ENCODE data around the gene MAP4. TPM values are rescaled to one million over a fixed set of nuclear protein-coding genes. Genes with fewer than 3 reads are reported as not detected.

Gene MAP4
- total and polyA plus RNA-seq, 2 of the 13 experiments (the other 11 are each of a cell fraction or from before 2014, with no cell fraction given), result 33.1 to 38.7 TPM

GRCh38 chr3:47824541-47825473, 191.4 kb downstream of the MAP4 start (continued):
- TF ChIP-seq ZBTB49 (CRISPR knock-in tag; IDR thresholded peaks at IDR 0.05; ENCODE audit: borderline replicate concordance) (no peak; the same call in 1 of the 2 replicates), MYPOP (CRISPR knock-in tag; IDR thresholded peaks at IDR 0.05) (0 out of 2 replicates have a peak, but pooled peaks have one; percentile 28), HDAC6 (IDR thresholded peaks at IDR 0.05; ENCODE audit: low read depth, low read length) (no peak), PPARG (CRISPR knock-in tag; conservative IDR thresholded peaks at IDR 0.05) (peak; percentile 73), ZNF160 (CRISPR knock-in tag; IDR thresholded peaks at IDR 0.05) (no peak; the same call in 1 of the 2 replicates), KAT2B (IDR thresholded peaks at IDR 0.05; ENCODE audit: borderline replicate concordance, low read depth, low read length) (no peak), FOXK1 (CRISPR knock-in tag; IDR thresholded peaks at IDR 0.05; ENCODE audit: borderline replicate concordance, low read depth) (peak; percentile 33; the same call in 1 of the 2 replicates), PRDM15 (CRISPR knock-in tag; IDR thresholded peaks at IDR 0.05) (no peak), ZMAT3 (CRISPR knock-in tag; conservative IDR thresholded peaks at IDR 0.05) (peak; percentile 98), ZNF619 (CRISPR knock-in tag; IDR thresholded peaks at IDR 0.05) (peak; percentile 91; the same call in 1 of the 2 replicates), SRY (CRISPR knock-in tag; IDR thresholded peaks at IDR 0.05) (peak; percentile 73; the same call in 1 of the 2 replicates), IRF2 (CRISPR knock-in tag; IDR thresholded peaks at IDR 0.05) (peak; percentile 51; the same call in 1 of the 2 replicates)
- TF ChIP-seq, protein P1, sequence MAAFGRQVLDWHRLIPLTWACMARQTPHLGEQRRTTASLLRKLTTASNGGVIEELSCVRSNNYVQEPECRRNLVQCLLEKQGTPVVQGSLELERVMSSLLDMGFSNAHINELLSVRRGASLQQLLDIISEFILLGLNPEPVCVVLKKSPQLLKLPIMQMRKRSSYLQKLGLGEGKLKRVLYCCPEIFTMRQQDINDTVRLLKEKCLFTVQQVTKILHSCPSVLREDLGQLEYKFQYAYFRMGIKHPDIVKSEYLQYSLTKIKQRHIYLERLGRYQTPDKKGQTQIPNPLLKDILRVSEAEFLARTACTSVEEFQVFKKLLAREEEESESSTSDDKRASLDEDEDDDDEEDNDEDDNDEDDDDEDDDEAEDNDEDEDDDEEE (CRISPR knock-in tag; IDR thresholded peaks at IDR 0.05), result peak; percentile 44; the same call in 1 of the 2 replicates
- TF ChIP-seq, protein P2, sequence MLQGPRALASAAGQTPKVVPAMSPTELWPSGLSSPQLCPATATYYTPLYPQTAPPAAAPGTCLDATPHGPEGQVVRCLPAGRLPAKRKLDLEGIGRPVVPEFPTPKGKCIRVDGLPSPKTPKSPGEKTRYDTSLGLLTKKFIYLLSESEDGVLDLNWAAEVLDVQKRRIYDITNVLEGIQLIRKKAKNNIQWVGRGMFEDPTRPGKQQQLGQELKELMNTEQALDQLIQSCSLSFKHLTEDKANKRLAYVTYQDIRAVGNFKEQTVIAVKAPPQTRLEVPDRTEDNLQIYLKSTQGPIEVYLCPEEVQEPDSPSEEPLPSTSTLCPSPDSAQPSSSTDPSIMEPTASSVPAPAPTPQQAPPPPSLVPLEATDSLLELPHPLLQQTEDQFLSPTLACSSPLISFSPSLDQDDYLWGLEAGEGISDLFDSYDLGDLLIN (CRISPR knock-in tag; IDR thresholded peaks at IDR 0.05; ENCODE audit: borderline replicate concordance), result peak; percentile 79; the same call in 1 of the 2 replicates
- TF ChIP-seq, protein P3, sequence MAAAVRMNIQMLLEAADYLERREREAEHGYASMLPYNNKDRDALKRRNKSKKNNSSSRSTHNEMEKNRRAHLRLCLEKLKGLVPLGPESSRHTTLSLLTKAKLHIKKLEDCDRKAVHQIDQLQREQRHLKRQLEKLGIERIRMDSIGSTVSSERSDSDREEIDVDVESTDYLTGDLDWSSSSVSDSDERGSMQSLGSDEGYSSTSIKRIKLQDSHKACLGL (CRISPR knock-in tag; IDR thresholded peaks at IDR 0.05), result peak; percentile 91
